GM18499 (cell line): ENCODE data around the gene DHDH.

Experiments used
- ATAC-seq: cut with Tn5 transposase; IDR thresholded peaks from one replicate; pipeline ENCODE4 v1.9.1; 2021; ENCODE audit warnings: moderate number of reproducible peaks; ENCODE audit not compliant: insufficient read depth, unreplicated experiment

Gene DHDH

DNA sequence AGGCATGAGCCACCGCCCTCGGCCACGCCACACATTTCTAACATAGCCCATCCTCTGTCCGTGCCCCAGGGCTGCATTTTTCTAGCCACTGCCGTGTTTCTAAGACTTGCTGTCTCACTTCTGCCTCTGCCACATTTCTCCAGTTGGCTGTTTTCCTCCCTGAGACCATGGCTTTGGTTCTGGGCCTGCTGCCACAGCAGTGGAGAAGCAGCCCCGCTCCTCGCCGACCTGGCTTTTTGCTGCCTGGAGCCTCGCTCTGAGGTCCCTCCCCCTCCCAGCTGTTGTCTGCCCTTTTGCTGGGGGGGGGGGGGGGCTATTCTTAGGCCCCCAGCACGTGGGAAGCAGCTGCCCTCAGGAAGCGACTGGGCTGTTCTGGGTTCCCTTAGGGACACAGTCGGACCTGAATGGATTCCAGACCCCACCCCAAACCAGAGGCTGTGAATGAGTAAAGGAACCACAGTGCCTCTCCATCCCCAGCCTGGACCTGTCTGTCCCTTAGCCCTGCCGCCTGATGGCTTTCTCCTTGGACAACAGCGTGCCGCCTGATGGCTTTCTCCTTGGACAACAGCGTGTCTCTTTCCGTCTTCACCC lies 56.3 kb downstream of the DHDH start:
- ATAC-seq, result no peak

DNA sequence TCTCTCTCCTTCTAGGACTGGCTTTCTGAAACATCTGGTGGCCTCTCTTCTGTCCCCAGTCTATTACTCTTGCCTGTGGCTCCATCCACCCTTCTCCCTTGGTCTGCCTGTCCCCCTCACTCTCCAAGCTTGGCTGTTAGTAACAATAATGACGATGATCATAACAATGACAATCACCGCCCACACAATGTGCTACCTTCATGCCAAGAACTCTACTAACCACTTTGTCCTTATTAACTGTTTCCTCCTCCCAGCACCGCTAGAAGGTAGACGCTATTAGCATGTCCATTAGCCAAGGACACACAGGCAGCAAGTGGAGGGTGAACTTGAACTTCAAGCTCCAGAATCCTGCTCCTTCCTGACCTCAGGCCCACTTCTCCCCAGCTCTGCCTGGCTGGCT lies 56.9 kb downstream of the DHDH start:
- no peak for ATAC-seq

- ATAC-seq, result no peak
These were observed 57.6 kb downstream of the DHDH start for GRCh38 chr19:48991011-48991609.

DNA sequence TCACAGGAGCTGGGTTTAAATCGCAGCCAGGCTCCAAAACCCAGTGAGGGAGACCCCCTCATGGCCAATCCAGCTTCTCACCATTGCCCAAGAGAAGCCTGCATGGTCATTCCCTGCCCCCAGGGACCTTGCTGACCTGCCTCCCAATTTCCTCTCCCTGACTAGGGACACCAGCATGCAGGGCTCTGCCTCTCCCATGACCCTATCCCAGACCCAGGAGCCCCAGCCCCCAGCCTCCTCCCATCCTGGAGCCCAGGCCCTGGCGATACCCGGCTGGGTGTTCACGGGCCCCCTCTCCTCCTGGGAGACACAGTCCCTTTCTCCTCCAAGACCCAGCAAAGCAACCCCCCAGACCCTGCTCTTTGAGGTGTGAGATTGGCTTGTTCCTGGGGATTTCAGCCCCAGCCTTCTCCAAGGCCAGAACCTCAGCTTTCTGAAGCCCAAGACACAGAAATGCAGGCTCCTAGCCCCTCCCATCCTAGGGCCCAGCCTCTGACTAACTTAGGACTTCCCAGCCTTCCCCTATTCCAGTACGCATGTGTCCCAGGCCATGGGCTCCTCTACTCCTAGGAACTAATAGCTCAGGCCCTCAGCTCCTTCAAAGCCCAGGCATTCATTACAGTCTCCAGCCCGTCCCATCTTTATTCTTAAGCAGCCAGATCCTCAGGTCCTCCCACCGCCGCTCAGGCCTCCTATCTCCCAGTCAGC lies 58.5 kb downstream of the DHDH start:
- no peak for ATAC-seq

- ATAC-seq, result no peak
These were observed 59.2 kb downstream of the DHDH start for GRCh38 chr19:48992581-48993174.

DNA sequence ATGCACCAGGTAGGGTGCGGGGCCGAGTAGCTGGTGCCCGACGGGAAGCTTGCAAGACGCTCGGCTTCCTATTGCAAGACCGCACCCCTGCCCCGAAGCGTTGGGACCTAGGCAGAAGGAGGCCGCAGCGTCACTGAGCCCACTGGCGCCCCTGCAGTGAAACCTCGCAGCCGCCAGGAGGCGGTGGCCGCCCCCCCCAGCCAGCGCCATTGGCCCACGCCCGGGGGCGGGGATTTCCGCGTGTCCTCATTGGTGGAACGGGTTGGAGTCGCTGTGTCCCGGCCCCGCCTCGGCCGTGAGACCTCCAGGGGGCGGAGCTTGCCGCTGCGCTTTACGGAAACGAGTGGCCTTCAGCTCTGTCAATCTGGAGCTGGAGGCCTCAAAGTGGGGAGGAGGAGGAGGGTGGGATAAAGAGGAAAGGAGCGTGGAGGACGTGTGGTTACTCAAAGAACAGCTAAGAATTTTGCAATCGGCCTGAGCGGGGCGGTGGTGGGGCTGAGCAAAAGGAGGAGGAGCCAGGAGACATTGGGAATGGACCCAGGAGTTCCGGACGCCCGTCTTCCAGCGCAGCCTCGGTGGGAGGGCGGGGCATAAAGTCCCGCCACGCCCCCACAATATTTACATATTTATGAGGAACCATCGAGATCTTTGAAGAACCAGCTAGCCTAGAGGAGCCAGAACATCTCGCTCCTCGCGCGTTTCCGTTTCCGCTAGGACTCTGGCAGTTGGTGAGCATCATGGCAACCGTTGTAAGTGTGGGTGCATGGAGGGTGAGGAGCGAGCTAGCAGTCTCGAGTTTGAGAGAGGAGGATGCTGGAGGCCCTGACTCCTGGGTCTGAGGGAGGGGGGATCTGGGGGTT lies 59.9 kb downstream of the DHDH start, which contains the start of the genes GYS1 and RUVBL2:
Gene GYS1, minus strand, starts transcription at position 135 of the 860 bp plus-strand sequence. CDS start 197 bp downstream, outside the sequence.
Gene RUVBL2, plus strand, starts transcription at position 713 of the 860 bp plus-strand sequence. Its CDS starts 25 bp downstream, at position 738.
- peak; percentile 76 for ATAC-seq

GRCh38 chr19:48994035-48994386 lies 60.5 kb downstream of the DHDH start:
- no peak for ATAC-seq
